Forelimb muscle (tissue), 1 donor: Measurements from ENCODE around the gene PANK1. TPM values are rescaled to one million over a fixed set of nuclear protein-coding genes. Genes with fewer than 3 reads are reported as not detected.

ENCODE experiments used
- DNase-seq: peaks from one replicate; pipeline ENCODE4 v3.0.0-alpha.2; 2013; ENCODE audit warnings: low read depth
- polyA plus RNA-seq: library from polyadenylated mRNA; unstranded; fragments of 120-200 nt; gene quantifications from one replicate; pipeline ENCODE4 v1.2.1, GENCODE V29; 2013; ENCODE audit not compliant: insufficient read length

The PANK1 gene
- polyA plus RNA-seq, 1 donor: 13.8 TPM

- no peak for DNase-seq
Measured at GRCh38 chr10:89535171-89536012, 109.7 kb downstream of the PANK1 start, which contains the start of gene SLC16A12. Gene SLC16A12, minus strand, starts transcription at chr10:89535594. Its CDS starts 73,016 bp downstream, at chr10:89462578.

DNA sequence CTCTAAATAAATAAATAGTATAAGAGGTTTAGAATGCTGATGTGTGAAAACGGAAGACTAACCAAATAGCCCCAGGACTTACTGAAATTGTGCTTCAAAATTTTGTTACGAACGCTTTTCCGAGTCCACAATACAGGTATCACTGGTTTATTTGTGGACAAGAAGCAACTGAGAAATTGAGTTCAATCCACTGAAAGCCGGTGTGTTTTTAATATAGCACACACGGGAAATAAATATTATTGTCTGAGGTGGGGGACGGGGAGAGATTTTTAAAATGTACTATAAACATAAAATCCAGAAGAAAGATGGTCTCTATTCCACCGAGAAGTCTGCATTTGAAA, 110.2 kb downstream of the PANK1 start:
- DNase-seq: no peak

Other genes with a start within 250 kb of the PANK1 start
- gene IFIT5, start 230.7 kb downstream of the PANK1 start, polyA plus RNA-seq: 8.2 TPM
- 1.2 TPM for gene SLC16A12, start 109.6 kb downstream of the PANK1 start, polyA plus RNA-seq
- 5.3 TPM for gene KIF20B, start 56.3 kb upstream of the PANK1 start, polyA plus RNA-seq